BLaER1 (cell line): ENCODE data around the gene CCDC12.

ENCODE experiments used
- H3K27ac ChIP-seq: shearing (Covaris generic); formaldehyde crosslinking; 2 replicates; pipeline ENCODE4 v1.8.1; 2022
- H3K27me3 ChIP-seq: shearing (Covaris generic); formaldehyde crosslinking; 2 replicates; pipeline ENCODE4 v1.8.1; 2022
- H3K36me3 ChIP-seq: shearing (Covaris generic); formaldehyde crosslinking; 2 replicates; pipeline ENCODE4 v1.8.1; 2022
- H3K4me1 ChIP-seq: shearing (Covaris generic); formaldehyde crosslinking; 2 replicates; pipeline ENCODE4 v1.8.1; 2022
- H3K4me2 ChIP-seq: shearing (Covaris generic); formaldehyde crosslinking; 2 replicates; pipeline ENCODE4 v1.8.1; 2022
- H3K4me3 ChIP-seq: shearing (Covaris generic); formaldehyde crosslinking; 2 replicates; pipeline ENCODE4 v1.8.1; 2022
- H3K9ac ChIP-seq: shearing (Covaris generic); formaldehyde crosslinking; 2 replicates; pipeline ENCODE4 v1.8.1; 2022
- H3K9me3 ChIP-seq: shearing (Covaris generic); formaldehyde crosslinking; 2 replicates; pipeline ENCODE4 v1.8.1; 2022
- H4K20me1 ChIP-seq: shearing (Covaris generic); formaldehyde crosslinking; 2 replicates; pipeline ENCODE4 v1.8.1; 2022
- Cebpa-rat ChIP-seq: shearing (Covaris generic); IDR thresholded peaks from 2 replicates; pipeline ENCODE4 v1.8.1; 2022

The CCDC12 gene

DNA sequence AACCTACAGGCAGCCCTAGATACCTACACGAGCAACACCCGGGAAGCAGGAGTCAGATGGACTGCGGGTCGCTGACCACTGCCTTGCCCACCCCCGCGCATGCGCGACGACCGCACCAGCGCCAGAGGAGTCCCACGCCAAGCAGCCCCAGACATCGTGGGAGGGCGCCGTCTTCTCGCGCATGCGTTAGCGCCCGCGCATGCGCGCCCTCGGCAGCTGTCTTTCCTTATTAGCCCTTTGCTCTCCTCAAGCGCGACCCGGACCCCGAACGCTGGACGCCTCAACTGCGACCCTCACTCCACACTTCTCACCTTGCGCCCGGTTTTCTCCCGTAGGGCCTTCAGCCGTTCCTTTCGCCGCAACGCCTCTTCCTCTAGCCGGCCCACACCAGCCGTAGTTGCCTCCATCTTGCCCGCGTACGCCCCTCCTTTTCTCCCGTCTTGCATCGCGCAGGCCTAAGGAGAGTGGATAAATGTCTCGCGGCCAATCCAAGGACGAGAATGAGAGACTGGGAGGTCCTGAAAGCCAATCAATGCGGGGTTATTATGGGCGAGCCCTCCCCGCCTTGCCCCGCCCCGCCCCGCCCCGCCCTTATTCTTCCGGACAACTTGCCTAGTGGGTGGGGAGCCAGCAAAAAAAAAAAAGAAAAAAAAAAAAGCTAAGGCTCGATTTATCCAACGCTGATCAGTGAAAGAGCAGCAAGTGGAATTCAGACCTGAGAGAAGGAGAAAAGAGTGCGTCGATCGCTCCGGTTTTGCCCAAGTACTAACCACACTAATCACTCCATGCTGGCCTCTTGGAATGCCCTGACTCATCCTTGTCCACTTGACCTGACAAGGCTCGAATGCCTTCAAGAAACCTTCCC, at the start of gene CCDC12:
Gene CCDC12, minus strand, starts transcription at position 420 of the 865 bp plus-strand sequence. Its CDS starts 13 bp downstream, at position 407.
- Histone ChIP-seq H3K9ac (peak within 1 kb of the TSS; percentile 96), H3K4me1 (peaks cover 83% of the 10 kb centered on the region), H3K4me2 (peak within 1 kb of the TSS; percentile 99), H3K27me3 (no peaks in the 10 kb centered on the region), H3K27ac (peak within 1 kb of the TSS; percentile 97), H3K9me3 (no peaks in the 10 kb centered on the region), H3K4me3 (peak within 1 kb of the TSS; percentile 81), H4K20me1 (peaks cover 47% of the 10 kb centered on the region), H3K36me3 (peaks cover 6% of the 10 kb centered on the region; the same call in 1 of the 2 replicates)
- TF ChIP-seq Cebpa-rat, result no peak

GRCh38 chr3:47024932-47025331, 48.4 kb upstream of the CCDC12 start:
- no peak overlapping the region for H3K9ac ChIP-seq
- no peak overlapping the region for H3K4me2 ChIP-seq
- no peaks in the 10 kb centered on the region for H4K20me1 ChIP-seq
- H3K9me3 ChIP-seq, result peaks cover 5% of the 10 kb centered on the region; the same call in 1 of the 2 replicates
- H3K4me1 ChIP-seq, result peaks cover 53% of the 10 kb centered on the region
- H3K27ac ChIP-seq, result no peak overlapping the region
- H3K4me3 ChIP-seq, result no peak overlapping the region
- peaks cover 78% of the 10 kb centered on the region for H3K36me3 ChIP-seq
- H3K27me3 ChIP-seq, result no peaks in the 10 kb centered on the region
- TF ChIP-seq Cebpa-rat, result no peak

- no peak for TF ChIP-seq Cebpa-rat
- Histone ChIP-seq H4K20me1 (no peaks in the 10 kb centered on the region), H3K4me1 (peaks cover 65% of the 10 kb centered on the region), H3K36me3 (peaks cover 78% of the 10 kb centered on the region), H3K27me3 (no peaks in the 10 kb centered on the region), H3K27ac (peak overlapping the region; percentile 47), H3K9me3 (peaks cover 5% of the 10 kb centered on the region; the same call in 1 of the 2 replicates), H3K9ac (peak overlapping the region; percentile 31; the same call in 1 of the 2 replicates), H3K4me2 (peak overlapping the region; percentile 82), H3K4me3 (no peak overlapping the region)
Observed at GRCh38 chr3:47022641-47023071, 46.1 kb upstream of the CCDC12 start.

GRCh38 chr3:47020311-47020710, 43.8 kb upstream of the CCDC12 start:
- Histone ChIP-seq H3K4me3 (no peak overlapping the region), H4K20me1 (no peaks in the 10 kb centered on the region), H3K9ac (0 out of 2 replicates have a peak overlapping the region, but pooled peaks have one; percentile 78), H3K27me3 (no peaks in the 10 kb centered on the region), H3K4me1 (peaks cover 85% of the 10 kb centered on the region), H3K9me3 (no peaks in the 10 kb centered on the region), H3K27ac (peak overlapping the region; percentile 92), H3K36me3 (peaks cover 71% of the 10 kb centered on the region), H3K4me2 (peak overlapping the region; percentile 82; the same call in 1 of the 2 replicates)
- TF ChIP-seq Cebpa-rat, result no peak

DNA sequence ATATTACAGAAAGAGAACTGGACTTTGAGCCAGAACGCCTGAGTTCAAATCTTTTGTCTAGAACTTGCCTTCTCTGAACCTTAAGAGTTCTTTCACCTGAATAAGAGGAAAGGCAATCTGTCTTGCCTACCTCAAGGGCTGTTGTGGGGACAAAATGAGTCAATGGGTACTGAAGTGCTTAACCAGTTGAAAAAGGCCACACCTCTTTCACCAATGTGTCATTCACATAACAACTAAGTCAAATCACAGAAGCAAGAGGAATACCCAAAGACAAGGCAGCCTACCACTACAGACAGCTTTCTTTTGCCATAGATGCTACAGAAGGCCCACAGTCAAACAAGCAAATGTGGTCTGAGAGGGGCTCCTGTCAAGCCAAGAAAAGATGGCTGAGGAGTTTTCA, 42.7 kb upstream of the CCDC12 start:
- peaks cover 96% of the 10 kb centered on the region for H3K4me1 ChIP-seq
- no peak overlapping the region for H3K4me3 ChIP-seq

GRCh38 chr3:47018269-47018611, 41.7 kb upstream of the CCDC12 start:
- peaks cover 67% of the 10 kb centered on the region for H3K36me3 ChIP-seq
- H3K27me3 ChIP-seq, result no peaks in the 10 kb centered on the region
- H3K9me3 ChIP-seq, result no peaks in the 10 kb centered on the region
- H3K4me3 ChIP-seq, result peak overlapping the region; percentile 41
- no peaks in the 10 kb centered on the region for H4K20me1 ChIP-seq
- peak overlapping the region; percentile 78 for H3K9ac ChIP-seq
- H3K27ac ChIP-seq, result peak overlapping the region; percentile 92
- H3K4me2 ChIP-seq, result peak overlapping the region; percentile 82
- TF ChIP-seq Cebpa-rat, result no peak
- H3K4me1 ChIP-seq, result peaks cover 100% of the 10 kb centered on the region

More for the DNA sequence above, 42.7 kb upstream of the CCDC12 start:
- Histone ChIP-seq H3K9ac (peak overlapping the region; percentile 78; the same call in 1 of the 2 replicates), H3K9me3 (no peaks in the 10 kb centered on the region), H3K36me3 (peaks cover 66% of the 10 kb centered on the region), H4K20me1 (no peaks in the 10 kb centered on the region), H3K4me2 (peak overlapping the region; percentile 82), H3K27me3 (no peaks in the 10 kb centered on the region), H3K27ac (peak overlapping the region; percentile 92)
- no peak for TF ChIP-seq Cebpa-rat

DNA sequence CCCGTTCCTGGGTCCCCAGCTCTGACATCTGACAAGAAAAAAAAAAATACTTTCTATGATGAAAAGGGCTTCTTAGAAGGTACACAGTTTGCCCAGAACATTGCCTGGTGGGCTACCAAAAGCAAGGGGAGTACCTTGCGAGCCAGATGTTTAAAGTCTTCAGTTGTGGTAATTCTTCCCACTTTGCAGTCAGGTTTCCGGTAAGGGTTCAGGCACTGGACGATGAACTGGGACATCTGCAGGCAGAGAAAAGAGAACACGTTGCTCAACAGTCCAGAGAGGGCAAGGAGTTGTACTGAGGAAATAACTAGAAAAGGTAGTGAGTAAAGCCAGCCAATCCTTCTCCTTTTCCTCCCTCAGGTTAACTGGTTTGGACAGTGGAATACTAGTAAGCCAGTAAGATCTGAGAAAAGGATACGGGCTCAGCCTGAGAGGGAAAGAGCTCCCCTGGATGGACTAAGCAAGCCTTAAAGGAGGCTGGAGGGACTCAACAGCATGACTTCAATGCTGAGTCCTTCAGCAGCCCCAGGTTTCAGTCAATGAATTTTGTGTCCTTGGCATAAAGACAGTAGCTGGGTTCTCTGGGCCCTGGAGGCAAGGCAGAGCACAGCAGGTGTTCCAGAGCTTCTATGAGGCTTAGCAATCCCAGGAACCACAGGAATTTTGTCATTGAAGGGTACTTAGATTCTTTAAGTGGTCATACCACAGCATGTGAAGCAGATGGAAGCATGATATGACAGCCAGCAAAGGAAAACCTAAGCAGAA, 41.1 kb upstream of the CCDC12 start:
- TF ChIP-seq Cebpa-rat, result peak; percentile 79
- Histone ChIP-seq H3K27ac (peak overlapping the region; percentile 92), H3K4me2 (peak overlapping the region; percentile 82), H3K9ac (peak overlapping the region; percentile 78), H3K4me3 (peak overlapping the region; percentile 41), H3K4me1 (peaks cover 100% of the 10 kb centered on the region), H3K27me3 (no peaks in the 10 kb centered on the region), H3K9me3 (no peaks in the 10 kb centered on the region), H3K36me3 (peaks cover 67% of the 10 kb centered on the region), H4K20me1 (no peaks in the 10 kb centered on the region)

- peak overlapping the region; percentile 41 for H3K4me3 ChIP-seq
- H3K9ac ChIP-seq, result peak overlapping the region; percentile 78
- H3K4me2 ChIP-seq, result peak overlapping the region; percentile 82
Observed at GRCh38 chr3:47016934-47017435, 40.4 kb upstream of the CCDC12 start.

GRCh38 chr3:47016086-47016933, 39.8 kb upstream of the CCDC12 start:
- Histone ChIP-seq H3K9ac (peak overlapping the region; percentile 78), H3K36me3 (peaks cover 60% of the 10 kb centered on the region), H3K4me2 (peak overlapping the region; percentile 82), H3K27ac (peak overlapping the region; percentile 92), H3K9me3 (no peaks in the 10 kb centered on the region), H3K27me3 (no peaks in the 10 kb centered on the region), H4K20me1 (no peaks in the 10 kb centered on the region), H3K4me1 (peaks cover 100% of the 10 kb centered on the region), H3K4me3 (peak overlapping the region; percentile 41)
- TF ChIP-seq Cebpa-rat, result no peak

More at GRCh38 chr3:47016934-47017435, 40.4 kb upstream of the CCDC12 start:
- Histone ChIP-seq H3K27ac (peak overlapping the region; percentile 92), H3K9me3 (no peaks in the 10 kb centered on the region), H3K27me3 (no peaks in the 10 kb centered on the region), H3K4me1 (peaks cover 100% of the 10 kb centered on the region), H4K20me1 (no peaks in the 10 kb centered on the region), H3K36me3 (peaks cover 65% of the 10 kb centered on the region)
- no peak for TF ChIP-seq Cebpa-rat
